ENCODE results near the gene AVL9.

Gene AVL9

DNA sequence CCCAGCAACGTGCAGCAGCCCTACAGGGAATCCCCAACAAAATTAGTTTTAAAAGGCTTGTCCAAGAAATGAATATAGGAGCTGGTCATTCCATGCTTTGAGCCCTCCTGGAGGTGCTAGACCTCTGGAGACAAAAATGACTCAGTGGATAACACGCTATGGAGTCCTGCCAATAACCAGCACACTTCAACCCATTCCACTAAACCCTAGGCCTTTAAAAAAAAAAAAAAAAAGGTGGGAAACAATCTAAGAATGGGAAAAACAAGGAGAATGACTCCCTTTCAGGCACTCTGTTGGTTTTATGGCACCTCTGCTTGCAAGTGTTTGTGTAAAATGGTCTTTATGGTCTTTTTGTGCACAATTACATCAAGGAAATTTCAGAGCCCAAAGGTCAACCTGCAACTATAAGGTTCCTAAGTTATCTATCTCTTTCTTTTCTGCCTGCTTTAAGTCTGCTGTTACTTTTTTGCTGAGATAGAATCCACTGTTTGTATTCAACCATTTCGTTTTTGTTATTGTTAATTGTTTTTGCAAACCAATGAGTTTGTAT, 21.3 kb downstream of the AVL9 start:
- no peak overlapping the region for H3K27ac ChIP-seq
- H3K79me2 ChIP-seq (ENCODE audit: insufficient read depth, low read depth): peaks cover 7% of the 10 kb centered on the region; the same call in 1 of the 2 replicates

DNA sequence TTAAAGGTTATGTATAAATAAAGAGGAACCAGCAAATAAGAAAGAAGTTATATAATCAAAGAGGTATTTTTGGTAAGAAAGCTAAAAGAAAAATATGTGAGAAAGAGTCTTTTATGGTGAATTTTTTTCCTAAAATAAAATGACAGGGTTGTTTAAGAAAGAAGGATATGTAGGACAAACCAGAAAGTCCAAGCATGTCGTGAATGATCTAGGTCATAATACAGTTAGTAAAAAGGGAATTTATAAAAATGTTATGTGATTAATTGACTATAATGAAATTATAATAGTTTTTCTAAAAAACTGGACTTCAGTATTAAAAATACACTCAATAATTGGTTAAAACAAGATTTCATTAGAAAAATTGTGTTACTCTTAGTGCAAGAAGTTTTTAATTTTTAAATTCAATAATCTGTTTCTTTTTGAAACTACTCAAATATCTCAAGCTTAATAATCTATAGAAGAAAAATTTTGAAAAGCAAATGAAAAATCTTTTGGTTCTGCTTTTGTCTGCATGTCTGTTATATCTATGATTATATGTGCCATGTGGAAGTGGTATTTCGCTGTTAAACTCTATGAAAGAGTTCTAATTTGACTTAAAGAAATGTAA, 23.3 kb downstream of the AVL9 start:
- no peak overlapping the region for H3K4me3 ChIP-seq (IDR thresholded peaks at IDR 0.05; ENCODE audit: insufficient read depth, low read depth, low read length)
- H3K4me2 ChIP-seq: no peak overlapping the region
- no peaks in the 10 kb centered on the region for H3K27me3 ChIP-seq (ENCODE audit: insufficient read depth, low read depth)
- H2AFZ ChIP-seq (ENCODE audit: low read depth): no peak overlapping the region
- peaks cover 7% of the 10 kb centered on the region; the same call in 1 of the 2 replicates for H3K79me2 ChIP-seq (ENCODE audit: insufficient read depth, low read depth)
- H4K20me1 ChIP-seq (ENCODE audit: insufficient read depth): no peaks in the 10 kb centered on the region
- H3K4me1 ChIP-seq (ENCODE audit: low read depth, poor library complexity, severe bottlenecking): peaks cover 9% of the 10 kb centered on the region
- H3K27ac ChIP-seq: no peak overlapping the region
- no peaks in the 10 kb centered on the region for H3K36me3 ChIP-seq (ENCODE audit: insufficient read depth)
- TF ChIP-seq, protein P1, sequence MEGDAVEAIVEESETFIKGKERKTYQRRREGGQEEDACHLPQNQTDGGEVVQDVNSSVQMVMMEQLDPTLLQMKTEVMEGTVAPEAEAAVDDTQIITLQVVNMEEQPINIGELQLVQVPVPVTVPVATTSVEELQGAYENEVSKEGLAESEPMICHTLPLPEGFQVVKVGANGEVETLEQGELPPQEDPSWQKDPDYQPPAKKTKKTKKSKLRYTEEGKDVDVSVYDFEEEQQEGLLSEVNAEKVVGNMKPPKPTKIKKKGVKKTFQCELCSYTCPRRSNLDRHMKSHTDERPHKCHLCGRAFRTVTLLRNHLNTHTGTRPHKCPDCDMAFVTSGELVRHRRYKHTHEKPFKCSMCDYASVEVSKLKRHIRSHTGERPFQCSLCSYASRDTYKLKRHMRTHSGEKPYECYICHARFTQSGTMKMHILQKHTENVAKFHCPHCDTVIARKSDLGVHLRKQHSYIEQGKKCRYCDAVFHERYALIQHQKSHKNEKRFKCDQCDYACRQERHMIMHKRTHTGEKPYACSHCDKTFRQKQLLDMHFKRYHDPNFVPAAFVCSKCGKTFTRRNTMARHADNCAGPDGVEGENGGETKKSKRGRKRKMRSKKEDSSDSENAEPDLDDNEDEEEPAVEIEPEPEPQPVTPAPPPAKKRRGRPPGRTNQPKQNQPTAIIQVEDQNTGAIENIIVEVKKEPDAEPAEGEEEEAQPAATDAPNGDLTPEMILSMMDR (conservative IDR thresholded peaks at IDR 0.05; ENCODE audit: low read depth, low read length): no peak
- no peak overlapping the region; the same call in 1 of the 2 replicates for H3K9ac ChIP-seq

More for the DNA sequence above, 21.3 kb downstream of the AVL9 start:
- Histone ChIP-seq H4K20me1 (ENCODE audit: insufficient read depth) (no peaks in the 10 kb centered on the region), H3K4me2 (no peak overlapping the region), H3K27me3 (ENCODE audit: insufficient read depth, low read depth) (no peaks in the 10 kb centered on the region), H3K4me1 (ENCODE audit: low read depth, poor library complexity, severe bottlenecking) (peaks cover 9% of the 10 kb centered on the region), H3K36me3 (ENCODE audit: insufficient read depth) (no peaks in the 10 kb centered on the region), H3K4me3 (IDR thresholded peaks at IDR 0.05; ENCODE audit: insufficient read depth, low read depth, low read length) (no peak overlapping the region), H3K9ac (no peak overlapping the region), H2AFZ (ENCODE audit: low read depth) (no peak overlapping the region)
- TF ChIP-seq, protein P1 (conservative IDR thresholded peaks at IDR 0.05; ENCODE audit: low read depth, low read length): no peak

DNA sequence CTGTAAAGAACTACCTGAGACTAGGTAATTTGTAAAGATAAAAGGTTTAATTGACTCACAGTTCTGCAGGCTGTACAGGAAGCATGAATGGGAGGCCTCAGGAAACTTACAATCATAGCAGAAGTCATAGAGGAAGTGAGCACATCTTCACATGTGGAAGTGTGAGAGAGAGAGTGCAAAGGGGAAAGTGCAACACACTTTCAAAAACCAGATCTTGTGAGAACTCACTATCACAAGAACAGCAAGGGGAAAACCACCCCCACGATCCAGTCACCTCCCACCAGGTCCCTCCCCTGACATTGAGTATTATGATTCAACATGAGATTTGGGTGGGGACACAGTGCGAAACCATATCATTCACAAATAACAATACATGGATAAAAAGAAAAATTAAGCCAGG, 24.5 kb downstream of the AVL9 start:
- H2AFZ ChIP-seq (ENCODE audit: low read depth): no peak overlapping the region
- no peaks in the 10 kb centered on the region for H4K20me1 ChIP-seq (ENCODE audit: insufficient read depth)
- no peak overlapping the region for H3K4me3 ChIP-seq (IDR thresholded peaks at IDR 0.05; ENCODE audit: insufficient read depth, low read depth, low read length)
- H3K9ac ChIP-seq: no peak overlapping the region
- H3K27ac ChIP-seq: no peak overlapping the region
- H3K4me1 ChIP-seq (ENCODE audit: low read depth, poor library complexity, severe bottlenecking): peaks cover 9% of the 10 kb centered on the region
- peaks cover 7% of the 10 kb centered on the region; the same call in 1 of the 2 replicates for H3K79me2 ChIP-seq (ENCODE audit: insufficient read depth, low read depth)
- TF ChIP-seq, protein P1 (conservative IDR thresholded peaks at IDR 0.05; ENCODE audit: low read depth, low read length): no peak
- no peaks in the 10 kb centered on the region for H3K27me3 ChIP-seq (ENCODE audit: insufficient read depth, low read depth)
- no peak overlapping the region for H3K4me2 ChIP-seq
- H3K36me3 ChIP-seq (ENCODE audit: insufficient read depth): no peaks in the 10 kb centered on the region

DNA sequence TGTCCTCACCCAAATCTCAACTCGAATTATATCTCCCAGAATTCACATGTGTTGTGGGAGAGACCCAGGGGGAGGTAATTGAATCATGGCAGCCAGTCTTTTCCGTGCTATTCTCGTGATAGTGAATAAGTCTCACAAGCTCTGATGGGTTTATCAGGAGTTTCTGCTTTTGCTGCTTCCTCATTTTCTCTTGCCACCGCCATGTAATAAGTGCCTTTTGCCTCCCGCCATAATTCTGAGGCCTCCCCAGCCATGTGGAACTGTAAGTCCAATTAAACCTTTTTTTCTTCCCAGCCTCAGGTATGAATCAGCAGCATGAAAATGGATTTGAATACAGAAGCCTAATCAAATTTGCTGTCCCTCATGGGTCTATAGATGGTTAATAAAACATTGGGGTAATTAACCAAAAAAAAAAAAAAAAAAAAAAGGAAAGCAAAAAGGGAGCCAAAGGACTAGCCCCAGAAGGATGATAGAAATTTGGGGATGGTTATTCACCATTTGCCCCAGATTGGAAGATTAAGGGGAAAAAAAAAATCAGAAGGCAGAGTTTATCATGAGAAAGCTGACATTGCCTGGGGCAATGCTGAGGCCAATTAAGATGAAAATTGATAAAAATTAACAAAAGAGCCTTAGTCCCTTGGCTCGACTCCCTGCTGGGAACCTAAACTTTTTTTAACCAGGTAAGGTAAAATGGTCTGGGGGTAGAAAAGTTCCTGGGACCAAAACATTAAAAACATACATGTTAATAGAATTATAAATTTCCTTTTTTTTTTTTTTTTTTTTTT, 27.6 kb downstream of the AVL9 start:
- Histone ChIP-seq H3K9ac (no peak overlapping the region), H3K36me3 (ENCODE audit: insufficient read depth) (no peaks in the 10 kb centered on the region), H3K4me1 (ENCODE audit: low read depth, poor library complexity, severe bottlenecking) (no peaks in the 10 kb centered on the region), H3K27ac (no peak overlapping the region), H3K4me2 (no peak overlapping the region), H4K20me1 (ENCODE audit: insufficient read depth) (no peaks in the 10 kb centered on the region), H3K27me3 (ENCODE audit: insufficient read depth, low read depth) (no peaks in the 10 kb centered on the region), H2AFZ (ENCODE audit: low read depth) (no peak overlapping the region), H3K79me2 (ENCODE audit: insufficient read depth, low read depth) (peaks cover 1% of the 10 kb centered on the region; the same call in 1 of the 2 replicates), H3K4me3 (IDR thresholded peaks at IDR 0.05; ENCODE audit: insufficient read depth, low read depth, low read length) (no peak overlapping the region)
- TF ChIP-seq, protein P1 (conservative IDR thresholded peaks at IDR 0.05; ENCODE audit: low read depth, low read length): no peak
